Epithelial cell of proximal tubule (primary cell): ENCODE data around the gene NOD1. TPM values are rescaled to one million over a fixed set of nuclear protein-coding genes. Genes with fewer than 3 reads are reported as not detected.

Experiments
- DNase-seq: peaks from one replicate; pipeline ENCODE4 v3.0.0-alpha.2; 2011; ENCODE audit warnings: low read depth
- H3K4me3 ChIP-seq: 2 replicates; pipeline ENCODE4 v1.5.1; 2011; ENCODE audit warnings: low read depth, mild to moderate bottlenecking, low read length
- total RNA-seq: library from RNA; depleted of rRNA; stranded (reverse); fragments of >200 nt; gene quantifications from 2 replicates; pipeline ENCODE4 v1.2.3, GENCODE V29; 2015
- TF ChIP-seq, protein P1 (sequence below): conservative IDR thresholded peaks from 2 replicates; pipeline ENCODE4 v1.5.1; 2012; ENCODE audit warnings: low read depth, mild to moderate bottlenecking, low read length

The NOD1 gene
- total RNA-seq, 1 donor from 2014 or later: 5.1 TPM

DNA sequence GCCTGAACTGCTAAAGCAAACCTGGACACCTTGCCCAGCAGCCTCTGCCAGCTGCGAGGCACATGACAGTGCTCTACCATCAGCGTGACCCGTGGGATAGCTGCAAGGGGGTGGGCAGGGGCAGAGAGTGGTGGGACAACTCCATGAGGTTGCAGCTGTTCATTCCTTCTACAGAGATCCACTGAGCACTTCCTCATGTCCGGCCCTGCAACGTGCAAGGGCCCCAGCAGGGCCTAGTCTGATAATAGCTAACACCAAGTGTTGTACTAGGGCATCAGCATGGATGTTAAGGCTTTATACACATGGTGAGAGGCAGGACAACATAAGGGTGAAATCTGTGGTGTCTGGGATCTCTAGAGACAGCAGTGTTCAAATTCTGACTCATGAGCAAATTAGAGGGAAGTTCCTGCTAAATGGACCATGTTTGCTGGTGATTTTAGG is 14.3 kb downstream of the NOD1 start:
- TF ChIP-seq, protein P1, sequence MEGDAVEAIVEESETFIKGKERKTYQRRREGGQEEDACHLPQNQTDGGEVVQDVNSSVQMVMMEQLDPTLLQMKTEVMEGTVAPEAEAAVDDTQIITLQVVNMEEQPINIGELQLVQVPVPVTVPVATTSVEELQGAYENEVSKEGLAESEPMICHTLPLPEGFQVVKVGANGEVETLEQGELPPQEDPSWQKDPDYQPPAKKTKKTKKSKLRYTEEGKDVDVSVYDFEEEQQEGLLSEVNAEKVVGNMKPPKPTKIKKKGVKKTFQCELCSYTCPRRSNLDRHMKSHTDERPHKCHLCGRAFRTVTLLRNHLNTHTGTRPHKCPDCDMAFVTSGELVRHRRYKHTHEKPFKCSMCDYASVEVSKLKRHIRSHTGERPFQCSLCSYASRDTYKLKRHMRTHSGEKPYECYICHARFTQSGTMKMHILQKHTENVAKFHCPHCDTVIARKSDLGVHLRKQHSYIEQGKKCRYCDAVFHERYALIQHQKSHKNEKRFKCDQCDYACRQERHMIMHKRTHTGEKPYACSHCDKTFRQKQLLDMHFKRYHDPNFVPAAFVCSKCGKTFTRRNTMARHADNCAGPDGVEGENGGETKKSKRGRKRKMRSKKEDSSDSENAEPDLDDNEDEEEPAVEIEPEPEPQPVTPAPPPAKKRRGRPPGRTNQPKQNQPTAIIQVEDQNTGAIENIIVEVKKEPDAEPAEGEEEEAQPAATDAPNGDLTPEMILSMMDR: no peak
- DNase-seq: no peak
- H3K4me3 ChIP-seq: no peak overlapping the region

DNA sequence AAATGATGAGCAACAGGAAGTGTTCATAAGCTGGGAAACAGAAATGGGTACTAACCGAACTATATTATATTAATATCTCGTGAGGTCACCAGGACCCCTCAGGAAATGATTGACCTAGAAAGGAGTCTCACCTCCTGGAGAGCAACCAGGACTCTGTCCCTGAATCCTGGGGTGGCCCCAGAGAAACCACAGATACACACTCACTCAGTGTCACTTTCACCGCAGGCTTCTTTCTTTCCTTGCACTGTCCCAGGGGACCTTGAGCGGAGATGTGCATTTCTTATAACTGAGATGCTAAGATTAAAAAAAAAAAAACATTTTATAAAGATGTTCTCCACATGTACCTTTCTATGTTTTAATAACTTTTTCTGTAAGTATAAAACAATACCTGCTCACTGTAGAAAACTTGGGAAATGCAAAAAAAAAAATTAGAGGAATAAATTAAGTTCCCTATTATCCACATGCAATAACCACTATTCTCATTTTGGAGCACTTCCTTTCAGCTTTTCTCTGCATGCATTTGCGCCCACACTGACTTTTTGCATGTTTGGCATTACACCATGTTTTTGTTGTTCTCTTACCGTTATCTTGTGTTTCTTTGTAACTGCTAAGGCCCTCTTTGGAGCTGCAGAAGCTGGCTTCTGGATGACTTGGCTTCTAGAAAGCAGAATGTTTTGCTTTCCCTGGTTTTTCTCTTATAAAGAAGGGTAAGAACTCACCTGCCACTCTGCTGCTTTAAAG is 15.0 kb downstream of the NOD1 start:
- TF ChIP-seq, protein P1: no peak

DNA sequence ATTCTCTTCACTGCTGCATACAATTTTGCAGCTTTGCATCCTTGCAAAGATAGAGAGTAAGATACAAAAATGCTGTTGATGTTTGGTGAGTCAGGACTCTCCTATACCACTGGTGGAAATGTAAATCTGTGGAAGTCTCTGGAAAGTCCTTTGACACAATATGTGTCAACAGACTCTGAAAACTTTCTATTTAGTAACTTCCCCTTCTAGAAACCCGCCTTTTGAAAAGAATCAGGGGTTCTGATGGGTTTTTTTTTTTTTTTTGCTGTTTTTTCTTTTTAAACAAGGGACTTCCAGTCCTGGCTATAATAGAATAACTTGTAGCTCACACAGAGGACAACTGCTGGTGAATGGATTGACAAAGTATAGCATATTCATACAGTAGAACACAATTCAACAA is 16.4 kb downstream of the NOD1 start:
- no peak for DNase-seq
- TF ChIP-seq, protein P1: no peak
- no peak overlapping the region for H3K4me3 ChIP-seq

More for the DNA sequence above, 15.0 kb downstream of the NOD1 start:
- DNase-seq: no peak
- no peak overlapping the region for H3K4me3 ChIP-seq

DNA sequence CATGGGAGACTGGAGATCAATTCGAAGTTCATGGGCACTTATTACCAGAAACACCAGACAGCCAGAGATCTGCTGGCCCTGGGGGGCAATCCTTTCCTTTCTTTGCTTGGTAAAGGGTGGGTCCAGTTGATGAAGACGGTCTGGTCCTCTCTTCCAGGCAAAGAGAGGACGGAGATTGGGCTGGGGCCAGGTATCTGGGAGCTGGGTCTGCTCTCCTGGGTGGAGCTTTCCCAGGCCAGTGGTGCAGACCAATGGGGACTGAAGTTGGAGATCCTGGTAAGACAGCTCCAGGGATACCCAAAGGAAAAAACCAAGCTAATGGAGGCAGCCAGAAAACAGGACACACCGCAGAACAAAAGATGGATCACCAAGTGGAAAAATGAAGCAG is 18.3 kb downstream of the NOD1 start:
- TF ChIP-seq, protein P1: no peak

DNA sequence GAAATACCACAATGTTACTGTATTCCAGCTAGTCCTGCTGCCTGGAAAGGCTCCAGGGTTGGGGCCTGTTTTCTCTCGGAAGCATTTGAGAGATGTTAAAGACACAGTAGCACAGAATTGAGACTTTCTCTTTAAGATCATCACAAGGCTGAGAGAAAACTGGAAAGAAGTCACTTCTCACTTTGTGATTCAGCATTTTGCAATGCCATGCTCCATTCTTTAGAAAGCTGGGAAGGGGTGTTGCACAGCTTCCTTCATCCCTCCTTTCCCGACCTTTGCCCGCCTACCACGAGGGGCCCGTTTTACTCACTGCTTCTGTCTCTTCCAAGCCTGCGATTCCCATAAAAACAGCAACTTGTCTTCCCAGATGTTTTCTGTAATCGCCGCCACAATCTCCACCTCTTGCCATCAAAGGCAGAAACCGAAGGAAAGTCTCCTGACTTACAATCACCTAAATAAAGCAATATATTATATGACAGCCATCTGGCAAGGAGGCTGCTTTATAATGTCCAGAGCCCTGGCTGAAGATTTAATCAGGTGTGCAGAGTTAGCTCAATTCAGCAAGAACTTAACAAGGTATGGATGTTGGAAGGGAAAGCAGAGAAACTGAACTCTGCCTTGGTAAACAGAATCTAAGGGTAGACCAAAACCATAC is 18.9 kb downstream of the NOD1 start:
- TF ChIP-seq, protein P1: no peak
- H3K4me3 ChIP-seq: no peak overlapping the region
- DNase-seq: peak; percentile 84

More for the DNA sequence above, 18.3 kb downstream of the NOD1 start:
- no peak overlapping the region for H3K4me3 ChIP-seq
- DNase-seq: no peak

DNA sequence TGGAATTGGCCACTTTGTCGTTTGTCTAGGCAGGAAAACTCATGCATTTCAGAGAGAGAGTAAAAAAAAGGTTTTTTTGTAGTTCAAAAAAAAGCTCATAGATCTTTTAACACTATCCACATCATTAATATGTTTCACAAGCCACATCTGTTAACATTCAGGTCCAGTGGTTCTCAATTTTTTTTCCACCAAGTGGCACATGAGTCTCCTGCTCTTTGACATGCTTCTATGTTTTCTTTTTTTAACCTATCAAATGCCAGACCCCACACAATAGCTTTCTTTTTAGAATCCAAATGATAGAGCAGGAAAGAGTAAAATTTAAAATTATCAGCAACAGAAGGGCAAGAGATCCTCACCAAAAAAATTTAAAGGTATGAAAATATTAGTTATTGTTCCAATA is 20.3 kb downstream of the NOD1 start:
- no peak overlapping the region for H3K4me3 ChIP-seq
- TF ChIP-seq, protein P1: no peak
- no peak for DNase-seq
